Gastrocnemius medialis (tissue), 4 donors: ENCODE measurements around the gene KMT2B. TPM values are rescaled to one million over a fixed set of nuclear protein-coding genes. Genes with fewer than 3 reads are reported as not detected.

Source experiments
- ATAC-seq, 2 donors: fragments of 150-250 bp; one replicate each; pipeline ENCODE4 v1.9.1; 2016
- DNase-seq, 2 donors: peaks; one replicate each; pipeline ENCODE4 v3.0.0-alpha.2; 2019
- H3K27ac ChIP-seq, 4 donors: fragments of 200-600 bp; sonication (generic); 1 replicate in 1 of 4; 2 replicates in 3 of 4; pipeline ENCODE4 v1.5.1; 2016 to 2018; ENCODE audit warnings: mild to moderate bottlenecking in 2 of 4, moderate library complexity in 1 of 4
- H3K27me3 ChIP-seq, 3 donors: fragments of 200-600 bp; sonication (generic) in 2 of 3; 1 replicate in 1 of 3; 2 replicates in 2 of 3; pipeline versions ENCODE4 v1.5.1 to v1.6.0; 2016 to 2019; ENCODE audit warnings: mild to moderate bottlenecking in 1 of 3, moderate library complexity in 1 of 3
- H3K36me3 ChIP-seq, 2 donors: fragments of 200-600 bp; sonication (generic) in 1 of 2; one replicate each; pipeline ENCODE4 v1.5.1; 2017 to 2018
- H3K4me1 ChIP-seq, 2 donors: fragments of 200-600 bp; sonication (generic) in 1 of 2; one replicate each; pipeline ENCODE4 v1.5.1; 2016 to 2017; ENCODE audit warnings: mild to moderate bottlenecking in 2 of 2
- H3K4me3 ChIP-seq, 4 donors: fragments of 200-600 bp; sonication (generic) in 3 of 4; 1 replicate in 1 of 4; 2 replicates in 3 of 4; pipeline ENCODE4 v1.5.1; 2016 to 2019; ENCODE audit warnings: mild to moderate bottlenecking in 2 of 4
- H3K9me3 ChIP-seq, 3 donors: fragments of 200-600 bp; sonication (generic) in 2 of 3; 1 replicate in 1 of 3; 2 replicates in 2 of 3; pipeline ENCODE4 v1.5.1; 2016 to 2019
- POLR2A ChIP-seq, 2 donors: fragments of 450-650 bp; IDR thresholded peaks; one replicate each; pipeline ENCODE4 v1.6.1; 2017; ENCODE audit warnings: antibody characterized with exemption in 2 of 2, mild to moderate bottlenecking in 2 of 2, moderate library complexity in 2 of 2
- in situ Hi-C, 4 donors: fragments of 200-750 bp; cut with MboI; loops; one replicate each; pipeline versions ENCODE4 v1.15.0 to v1.8.0; 2017; ENCODE audit warnings: low sequenced_read_pairs in 4 of 4
- intact Hi-C: fragments of 100-400 bp; cut with DNase I; formaldehyde crosslinking; loops from one replicate; pipeline ENCODE4 v1.15.1; 2023; ENCODE audit warnings: low total_unique reads
- total RNA-seq, 4 donors: library from RNA; depleted of rRNA; stranded (reverse); fragments of >200 nt; gene quantifications; one replicate each; pipeline versions ENCODE4 v1.1.0 to v1.2.3, GENCODE V29; 2016
- TF ChIP-seq, protein P1 (sequence below), 5 experiments: fragments of 450-650 bp in 3 of 5; fragments of 200-600 bp in 2 of 5; sonication (generic) in 2 of 5; IDR thresholded peaks in 4 of 5; conservative IDR thresholded peaks in 1 of 5; 1 replicate in 4 of 5; 2 replicates in 1 of 5; pipeline ENCODE4 v1.5.1; 2016 to 2019; ENCODE audit warnings: antibody characterized with exemption in 5 of 5, mild to moderate bottlenecking in 3 of 5, moderate library complexity in 3 of 5

Gene KMT2B
- total RNA-seq, 4 donors from 2014 or later = 9.3 to 39.0 (median 16.8) TPM

DNA sequence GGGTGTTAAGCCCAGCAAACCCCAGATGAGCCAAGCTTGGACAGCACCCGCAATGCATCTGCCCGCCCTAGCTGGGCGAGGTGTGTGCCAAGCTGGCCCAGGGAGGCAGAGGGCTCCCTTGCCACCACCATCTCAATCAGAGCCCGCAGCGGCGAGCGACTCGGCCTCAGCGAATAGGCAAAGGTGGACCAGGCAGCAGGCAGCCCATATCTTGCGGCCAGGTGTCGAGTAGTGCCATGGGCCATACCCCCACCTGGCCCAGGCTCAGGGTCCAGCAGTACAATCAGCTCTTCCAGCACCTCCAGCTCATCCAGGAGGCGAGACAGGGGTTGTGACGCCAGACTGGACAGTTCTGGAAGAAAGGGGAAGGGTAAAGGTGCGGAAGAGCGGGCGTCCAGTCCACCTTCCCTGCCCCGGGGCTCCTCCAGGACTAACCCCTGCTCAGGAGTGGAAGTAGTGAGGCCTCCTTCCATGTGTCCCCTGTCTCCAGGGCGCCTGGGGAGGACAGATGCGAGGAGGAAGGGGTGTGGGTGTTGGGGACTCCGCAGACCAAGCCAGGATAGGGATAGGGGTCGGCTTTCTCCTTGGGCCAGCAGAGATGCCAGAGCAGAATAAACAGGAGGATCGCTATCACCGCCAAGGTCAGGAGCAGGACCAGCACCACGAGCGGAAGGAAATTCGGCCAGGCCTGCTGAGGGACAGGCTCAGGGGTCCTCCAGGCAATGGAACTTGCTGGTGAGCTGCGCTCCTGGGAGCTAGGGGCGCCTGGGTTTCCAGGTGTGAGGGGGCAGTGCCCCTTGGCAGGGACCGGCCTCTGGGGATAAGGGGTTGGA lies 21.7 kb downstream of the KMT2B start:
- Histone ChIP-seq H3K27me3 (no peaks in the 10 kb centered on the region), H3K9me3 (no peaks in the 10 kb centered on the region), H3K4me3 (peak overlapping the region; percentile 52 to 88 (median 78)), H3K36me3 (peaks cover 0 to 50% of the 10 kb centered on the region in 2 donors), H3K27ac (peak overlapping the region; percentile 77 to 86 (median 82)), H3K4me1 (peaks cover 19 to 24% of the 10 kb centered on the region in 2 donors)
- intact Hi-C loops (loop anchor here (1.0 to 10.0 kb wide), 5 partner anchors 37 to 1338 kb away; partner anchors contain the start of genes FXYD7, OVOL3, POLR2I and TBCB), in situ Hi-C loops (no loop called here)
- ATAC-seq = no peak
- DNase-seq = no peak
- TF ChIP-seq, protein P1, sequence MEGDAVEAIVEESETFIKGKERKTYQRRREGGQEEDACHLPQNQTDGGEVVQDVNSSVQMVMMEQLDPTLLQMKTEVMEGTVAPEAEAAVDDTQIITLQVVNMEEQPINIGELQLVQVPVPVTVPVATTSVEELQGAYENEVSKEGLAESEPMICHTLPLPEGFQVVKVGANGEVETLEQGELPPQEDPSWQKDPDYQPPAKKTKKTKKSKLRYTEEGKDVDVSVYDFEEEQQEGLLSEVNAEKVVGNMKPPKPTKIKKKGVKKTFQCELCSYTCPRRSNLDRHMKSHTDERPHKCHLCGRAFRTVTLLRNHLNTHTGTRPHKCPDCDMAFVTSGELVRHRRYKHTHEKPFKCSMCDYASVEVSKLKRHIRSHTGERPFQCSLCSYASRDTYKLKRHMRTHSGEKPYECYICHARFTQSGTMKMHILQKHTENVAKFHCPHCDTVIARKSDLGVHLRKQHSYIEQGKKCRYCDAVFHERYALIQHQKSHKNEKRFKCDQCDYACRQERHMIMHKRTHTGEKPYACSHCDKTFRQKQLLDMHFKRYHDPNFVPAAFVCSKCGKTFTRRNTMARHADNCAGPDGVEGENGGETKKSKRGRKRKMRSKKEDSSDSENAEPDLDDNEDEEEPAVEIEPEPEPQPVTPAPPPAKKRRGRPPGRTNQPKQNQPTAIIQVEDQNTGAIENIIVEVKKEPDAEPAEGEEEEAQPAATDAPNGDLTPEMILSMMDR (IDR thresholded peaks at IDR 0.05 in 4 of 5, conservative IDR thresholded peaks at IDR 0.05 in 1 of 5) = no peak
- TF ChIP-seq POLR2A (IDR thresholded peaks at IDR 0.05) = no peak

DNA sequence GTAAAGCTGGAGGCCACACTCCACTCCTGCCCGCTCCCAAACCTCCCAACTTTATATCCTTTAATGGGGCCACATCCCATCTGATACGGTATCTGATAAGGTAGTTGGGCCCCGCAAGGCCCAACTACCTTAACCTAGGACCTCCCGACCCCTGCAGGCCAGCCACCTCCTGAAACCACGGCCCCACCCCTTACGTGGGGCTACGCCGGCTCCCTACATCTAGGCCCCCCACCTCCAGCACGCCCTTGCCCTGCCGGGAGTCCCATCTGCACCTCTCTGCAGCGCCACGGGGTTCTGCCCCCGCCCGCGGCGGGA lies 22.3 kb downstream of the KMT2B start:
- intact Hi-C loops (loop anchor here (1.0 to 10.0 kb wide), 5 partner anchors 37 to 1337 kb away; partner anchors contain the start of genes FXYD7, OVOL3, POLR2I and TBCB), in situ Hi-C loops (no loop called here)
- ATAC-seq (no peak), DNase-seq (no peak)
- H3K27ac ChIP-seq = peak overlapping the region; percentile 77 to 86 (median 82)
- H3K4me1 ChIP-seq = peaks cover 20 to 26% of the 10 kb centered on the region in 2 donors
- peak overlapping the region; percentile 52 to 88 (median 78) for H3K4me3 ChIP-seq
- peaks cover 0 to 44% of the 10 kb centered on the region in 2 donors for H3K36me3 ChIP-seq
- no peaks in the 10 kb centered on the region for H3K9me3 ChIP-seq
- no peaks in the 10 kb centered on the region for H3K27me3 ChIP-seq
- TF ChIP-seq, protein P1 (IDR thresholded peaks at IDR 0.05 in 4 of 5, conservative IDR thresholded peaks at IDR 0.05 in 1 of 5) = no peak
- TF ChIP-seq POLR2A (IDR thresholded peaks at IDR 0.05) = no peak

DNA sequence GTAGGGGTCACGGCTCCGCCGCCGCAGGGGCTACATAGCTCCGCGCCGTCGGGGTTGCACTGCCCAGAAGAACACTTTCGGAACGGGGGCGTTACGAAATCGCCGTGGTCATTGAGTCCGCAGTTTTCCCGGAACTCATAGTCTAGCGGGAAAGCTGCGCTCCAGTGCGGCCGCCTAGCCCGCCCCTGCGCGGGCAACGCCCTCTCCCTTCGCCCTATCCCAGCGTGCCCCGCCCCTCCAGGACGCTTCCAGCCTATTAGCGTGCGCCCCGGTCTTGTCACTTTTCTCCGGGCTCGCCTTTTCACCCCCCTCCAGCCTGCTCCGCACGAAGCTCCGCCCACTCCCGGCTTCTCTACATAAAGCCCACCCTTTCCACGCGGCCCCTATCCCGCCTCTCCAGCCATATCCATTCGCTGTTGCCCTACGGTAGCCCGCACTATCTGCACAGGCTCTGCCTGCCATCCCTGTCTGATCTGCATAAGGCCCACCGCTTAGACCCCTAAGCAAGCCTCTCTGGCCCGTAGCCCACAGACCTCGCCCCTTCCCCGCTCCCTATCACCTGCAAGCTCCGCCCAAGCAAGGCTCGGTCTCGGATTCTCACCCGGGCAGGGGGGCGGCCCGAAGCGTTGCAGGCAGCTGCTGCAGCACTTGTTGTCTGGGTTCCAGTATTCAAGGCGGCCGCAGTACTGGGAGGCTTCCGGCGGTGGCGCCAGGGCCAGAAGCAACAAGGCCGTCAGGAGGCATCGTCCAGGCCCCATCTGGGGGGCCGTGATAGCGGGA lies 22.8 kb downstream of the KMT2B start:
- ATAC-seq (peak; percentile 74), DNase-seq (peak; percentile 96 to 98)
- TF ChIP-seq POLR2A (IDR thresholded peaks at IDR 0.05) = peak in 1 of 2 donors; percentile 56
- TF ChIP-seq, protein P1 (IDR thresholded peaks at IDR 0.05 in 4 of 5, conservative IDR thresholded peaks at IDR 0.05 in 1 of 5) = peak in 3 of 5 experiments; percentile 9 to 34 (median 24)
- Histone ChIP-seq H3K4me1 (peaks cover 20 to 26% of the 10 kb centered on the region in 2 donors), H3K36me3 (peaks cover 0 to 39% of the 10 kb centered on the region in 2 donors), H3K27ac (peak overlapping the region; percentile 77 to 86 (median 82)), H3K9me3 (no peaks in the 10 kb centered on the region), H3K27me3 (no peaks in the 10 kb centered on the region), H3K4me3 (peak overlapping the region; percentile 52 to 88 (median 78))
- in situ Hi-C loops (no loop called here), intact Hi-C loops (loop anchor here (1.0 to 10.0 kb wide), 5 partner anchors 38 to 1337 kb away; partner anchors contain the start of genes FXYD7, OVOL3, POLR2I and TBCB)

DNA sequence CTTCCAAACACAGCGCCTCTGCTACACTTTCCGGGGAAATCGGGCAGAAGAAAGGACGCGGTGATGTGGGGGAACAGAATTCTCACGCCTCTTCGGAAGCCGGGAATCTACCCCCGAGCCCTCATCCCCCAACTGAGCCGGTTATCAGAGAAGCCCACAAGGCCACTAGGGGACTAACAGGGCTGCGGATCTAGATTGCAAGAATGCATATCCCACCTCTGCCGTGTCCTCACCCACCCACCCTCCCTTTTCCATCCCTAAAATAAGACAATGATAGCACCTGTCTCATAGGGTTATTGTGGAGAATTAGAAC lies 23.4 kb downstream of the KMT2B start:
- in situ Hi-C loops = no loop called here
- DNase-seq (no peak), ATAC-seq (no peak)
- peak overlapping the region; percentile 77 to 86 (median 82) for H3K27ac ChIP-seq
- TF ChIP-seq, protein P1 (IDR thresholded peaks at IDR 0.05 in 4 of 5, conservative IDR thresholded peaks at IDR 0.05 in 1 of 5) = peak in 1 of 5 experiments; percentile 2
- TF ChIP-seq POLR2A (IDR thresholded peaks at IDR 0.05) = no peak
- peak overlapping the region; percentile 52 to 86 (median 71) for H3K4me3 ChIP-seq
- H3K36me3 ChIP-seq = peaks cover 0 to 33% of the 10 kb centered on the region in 2 donors
- H3K27me3 ChIP-seq = no peaks in the 10 kb centered on the region
- H3K4me1 ChIP-seq = peaks cover 22 to 31% of the 10 kb centered on the region in 2 donors
- no peaks in the 10 kb centered on the region for H3K9me3 ChIP-seq
- intact Hi-C loops = loop anchor here (2.0 to 10.0 kb wide), 4 partner anchors 38 to 1336 kb away; partner anchors contain the start of genes FXYD7, OVOL3, POLR2I and TBCB
